Measurements from ENCODE around the gene LRRC3.
"Not testable (repeated sequence)": the region's sequence is repeated elsewhere in the genome, so short reads cannot be mapped to it uniquely, and the experiment has no call there.

LRRC3 gene

DNA sequence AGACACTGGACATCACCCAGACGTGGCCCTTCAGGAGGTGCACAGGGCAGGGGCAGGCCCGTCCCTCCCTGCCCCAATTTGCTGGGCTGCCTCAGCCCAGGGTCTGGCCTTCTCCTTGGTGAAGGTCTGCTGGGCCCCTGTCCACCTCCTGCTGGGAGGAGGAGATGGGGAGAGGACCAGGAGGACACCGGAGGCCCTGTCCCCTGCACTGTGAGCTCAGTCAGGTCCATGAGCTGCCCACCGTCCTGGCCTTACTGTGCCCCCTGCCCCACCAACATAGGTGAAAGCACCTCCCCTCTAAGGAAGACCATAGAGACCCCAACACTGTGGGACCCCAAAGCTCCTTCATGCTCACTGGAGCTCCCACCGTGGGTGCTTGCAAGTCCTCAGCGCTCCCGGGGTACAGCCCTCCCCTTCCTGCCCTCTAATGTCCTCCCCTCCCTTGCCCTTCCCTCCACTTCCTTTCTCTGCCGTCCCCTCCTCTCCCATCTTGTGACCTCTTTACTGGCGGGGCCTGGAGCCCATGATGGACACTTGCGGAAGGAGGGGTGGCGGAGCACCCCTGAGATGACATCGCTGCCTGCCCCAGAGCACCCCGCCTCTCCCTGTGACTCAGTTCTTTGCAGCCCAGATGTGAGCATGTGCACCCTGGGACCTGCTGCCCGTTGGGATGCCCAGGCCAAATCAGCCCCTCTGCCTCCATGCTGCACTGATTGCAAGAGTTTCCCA, 4.6 kb downstream of the LRRC3 start:
- no peak for DNase-seq

DNA sequence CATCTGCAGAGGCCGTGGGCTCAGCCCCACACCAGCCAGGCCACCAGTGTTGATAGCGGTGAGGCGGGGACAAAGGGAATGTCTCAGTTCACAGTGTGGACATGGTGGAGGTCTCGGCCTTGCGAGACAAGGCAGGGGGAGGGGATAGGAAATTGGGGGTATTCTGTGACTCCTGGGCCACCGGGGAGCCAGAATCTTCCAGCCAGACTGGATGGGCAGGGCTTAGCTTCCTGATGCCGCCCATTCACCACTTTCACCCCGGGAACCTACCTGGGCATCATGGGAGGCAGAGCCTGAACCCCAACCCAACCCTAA, 5.1 kb downstream of the LRRC3 start:
- DNase-seq = no peak

- no peak for DNase-seq
Measured at GRCh38 chr21:44461005-44461404, 5.7 kb downstream of the LRRC3 start.

DNA sequence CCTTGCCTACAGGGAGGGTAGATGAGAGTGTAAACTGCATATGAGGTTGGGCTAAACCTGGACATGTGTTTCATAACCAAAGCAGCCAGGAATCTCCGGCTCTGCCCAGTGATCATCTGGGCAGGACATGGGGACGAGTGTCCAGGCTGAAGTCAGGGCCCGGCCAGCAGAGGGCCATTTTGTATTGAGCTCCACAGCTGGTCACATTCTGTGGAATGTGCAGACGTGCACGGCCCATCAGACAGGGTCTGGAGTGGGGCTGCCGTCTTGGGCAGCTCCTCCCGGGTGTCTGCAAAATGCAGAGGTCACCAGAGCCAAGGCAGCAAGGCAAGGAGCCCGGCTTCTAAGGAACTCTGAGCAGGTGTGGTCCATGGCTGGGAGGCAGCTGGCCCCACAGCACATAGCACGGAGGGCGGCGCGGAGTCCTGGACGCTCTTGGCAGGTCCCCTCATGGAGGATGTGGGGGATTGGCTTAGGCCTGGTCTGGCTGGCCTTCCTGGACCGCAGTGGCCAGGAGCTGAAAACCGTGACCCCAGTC, 6.2 kb downstream of the LRRC3 start:
- no peak for DNase-seq

DNA sequence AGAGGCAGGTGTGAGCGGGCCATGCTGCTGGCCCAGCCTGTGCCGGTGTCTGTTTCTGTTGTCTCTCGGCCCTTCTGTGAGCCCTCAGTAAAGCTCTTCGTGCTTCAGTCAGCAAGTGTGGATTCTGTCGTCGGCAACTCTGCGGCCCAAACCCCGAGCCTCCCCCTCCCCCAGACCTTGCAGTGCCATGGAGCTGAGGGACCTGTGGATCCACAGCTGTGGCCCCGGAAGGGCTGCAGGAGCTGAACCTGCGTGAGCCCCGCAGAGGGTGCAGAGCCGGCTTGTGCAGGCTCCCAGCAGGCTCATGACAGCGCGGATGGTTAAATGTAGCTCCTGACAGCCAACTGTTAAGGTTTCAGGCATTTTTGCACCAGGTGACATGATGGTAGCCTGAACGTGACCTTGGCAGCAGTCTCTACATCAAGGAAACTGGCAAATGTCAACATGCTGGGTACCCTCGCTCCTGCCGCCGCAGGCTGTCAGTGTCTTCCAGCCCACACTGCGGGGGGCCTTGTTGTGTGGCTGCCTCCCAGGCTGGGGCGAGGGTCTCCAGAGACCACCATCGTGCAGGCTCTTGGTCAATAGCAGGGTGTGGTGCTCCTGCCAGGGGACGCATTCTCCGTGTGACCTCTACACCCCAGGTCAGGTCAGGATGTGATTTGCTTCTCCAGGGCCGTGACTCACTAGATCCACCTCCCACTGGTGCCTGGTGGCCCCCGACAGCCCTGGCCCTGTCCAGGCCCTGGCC, 7.0 kb downstream of the LRRC3 start:
- DNase-seq = no peak

GRCh38 chr21:44462834-44463200, 7.5 kb downstream of the LRRC3 start:
- no peak for DNase-seq

DNA sequence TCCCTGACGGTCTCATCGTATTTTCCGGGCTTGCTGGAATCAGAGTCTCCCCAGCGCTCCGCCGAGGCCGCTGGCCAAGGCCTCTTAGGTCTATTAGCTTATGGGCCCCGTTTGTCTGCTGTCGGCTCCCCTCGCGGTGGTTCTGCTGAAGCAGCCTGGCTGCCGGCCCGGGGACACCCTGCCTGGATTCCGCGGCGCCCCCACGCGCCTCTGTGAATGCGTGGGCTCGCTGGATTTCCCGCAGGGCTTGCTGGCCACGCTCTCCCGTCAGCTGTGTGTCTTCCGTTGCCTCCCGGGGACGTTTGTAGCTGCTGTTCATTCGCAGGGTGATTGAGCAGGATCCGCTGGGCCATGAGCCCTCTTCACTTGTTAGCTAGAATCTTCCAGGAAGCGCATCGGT, 8.4 kb downstream of the LRRC3 start:
- no peak for DNase-seq

- DNase-seq = no peak
Measured at GRCh38 chr21:44464351-44464750, 9.0 kb downstream of the LRRC3 start.

DNA sequence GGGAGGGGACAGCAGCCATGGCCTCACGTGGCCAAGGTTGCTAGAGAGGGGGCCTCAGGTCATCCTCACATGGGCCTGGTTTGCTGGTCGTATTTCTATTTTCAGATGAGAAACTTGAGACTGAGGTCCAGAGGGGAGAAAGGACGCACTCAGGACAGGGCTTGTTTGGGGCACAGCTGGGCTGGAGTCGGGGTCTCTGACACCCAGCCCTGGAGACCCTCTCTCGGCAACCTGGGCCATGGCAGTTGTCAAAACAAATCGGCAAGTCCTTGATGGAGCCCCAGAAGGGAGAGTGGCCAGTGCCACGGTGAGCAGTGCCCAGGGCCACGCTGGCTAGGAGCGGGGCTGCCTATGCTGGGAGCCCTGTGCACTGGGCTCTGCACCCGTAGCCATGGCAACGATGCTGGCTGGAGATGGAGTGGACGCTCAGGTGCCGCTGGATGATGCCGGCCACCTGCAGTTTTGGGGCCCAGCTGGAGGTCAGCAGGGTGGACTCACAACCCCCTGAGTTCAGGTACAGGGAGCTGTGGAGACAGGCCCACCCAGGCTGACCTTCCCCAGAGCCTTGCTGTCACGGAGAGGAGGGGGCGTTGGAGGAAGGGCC, 11.1 kb downstream of the LRRC3 start:
- DNase-seq = no peak

DNA sequence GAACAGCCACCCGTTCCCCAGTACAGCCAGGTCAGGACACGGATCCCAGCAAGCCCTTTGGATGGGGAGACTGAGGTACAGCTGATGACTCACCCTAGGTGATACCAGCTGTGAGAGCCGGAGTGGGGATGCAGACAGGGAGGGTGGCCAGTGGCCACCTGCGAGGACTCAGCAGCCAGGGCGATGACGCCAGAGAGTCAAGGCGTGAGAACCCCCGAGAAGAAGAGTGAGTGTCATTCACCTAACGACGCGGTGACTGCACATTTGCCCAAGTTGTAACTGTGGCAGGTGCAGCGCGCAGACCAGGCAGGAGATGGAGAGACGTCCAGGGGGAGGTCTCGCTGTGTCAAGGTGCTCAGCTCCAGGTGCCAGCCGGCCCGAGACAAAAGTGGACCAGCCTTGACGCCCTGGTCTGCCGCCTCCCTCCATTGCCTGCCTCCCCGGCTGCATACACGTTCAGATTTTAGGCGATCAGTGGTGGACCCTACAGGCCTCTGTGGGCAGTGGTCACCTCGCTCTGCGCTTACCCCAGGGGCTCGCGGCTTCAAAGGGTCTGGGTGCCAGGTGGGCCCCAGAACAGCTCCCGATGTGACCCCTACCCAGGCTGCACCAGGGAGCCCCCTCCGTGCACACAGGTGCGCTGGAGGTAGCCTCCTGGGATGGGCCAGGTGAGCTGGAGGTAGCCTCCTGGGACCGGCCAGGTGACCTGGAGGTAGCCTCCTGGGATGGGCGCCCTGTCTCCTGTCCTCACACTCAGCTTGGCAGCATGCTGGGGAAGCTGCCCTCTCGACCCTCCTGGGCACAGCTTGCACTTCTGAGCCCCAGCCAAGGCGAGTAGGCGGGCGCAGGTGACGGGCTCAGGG, 11.9 kb downstream of the LRRC3 start:
- no peak for DNase-seq

DNA sequence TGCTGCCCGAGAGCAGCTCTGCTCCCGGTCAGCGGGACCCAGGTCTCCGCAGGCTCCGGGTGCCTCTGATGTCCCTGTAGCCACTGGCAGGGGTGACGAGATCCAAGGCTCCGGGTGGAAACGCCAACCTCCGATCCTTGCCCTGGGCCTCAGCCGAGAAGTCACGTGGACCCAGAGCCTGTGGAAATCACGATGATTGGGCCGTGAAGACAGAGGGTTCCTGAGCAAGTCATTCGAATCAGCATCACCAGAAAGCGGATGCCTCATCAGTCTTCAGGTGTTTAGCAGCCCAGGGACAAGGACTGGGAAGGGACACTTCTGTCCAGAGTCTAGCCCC, 12.5 kb downstream of the LRRC3 start:
- no peak for DNase-seq

DNA sequence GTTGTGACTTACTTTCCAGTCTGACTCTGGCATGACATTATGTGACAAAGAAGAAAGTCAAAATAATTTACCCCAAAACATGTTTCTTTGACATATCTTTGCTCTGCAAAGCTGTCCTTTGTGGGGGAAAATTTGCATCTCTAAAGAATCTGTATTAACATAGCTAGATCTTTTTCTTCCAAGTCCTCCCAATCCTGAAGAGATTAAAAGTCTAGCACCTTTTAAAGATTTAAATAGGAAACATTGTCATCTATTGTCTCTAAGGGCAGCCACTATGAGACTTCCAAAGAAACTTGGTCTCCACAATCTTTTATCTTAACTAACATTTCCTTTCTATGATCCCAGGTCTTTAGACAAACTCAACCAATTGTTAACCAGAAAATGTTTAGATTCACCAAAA, 16.0 kb downstream of the LRRC3 start:
- DNase-seq = no peak

DNA sequence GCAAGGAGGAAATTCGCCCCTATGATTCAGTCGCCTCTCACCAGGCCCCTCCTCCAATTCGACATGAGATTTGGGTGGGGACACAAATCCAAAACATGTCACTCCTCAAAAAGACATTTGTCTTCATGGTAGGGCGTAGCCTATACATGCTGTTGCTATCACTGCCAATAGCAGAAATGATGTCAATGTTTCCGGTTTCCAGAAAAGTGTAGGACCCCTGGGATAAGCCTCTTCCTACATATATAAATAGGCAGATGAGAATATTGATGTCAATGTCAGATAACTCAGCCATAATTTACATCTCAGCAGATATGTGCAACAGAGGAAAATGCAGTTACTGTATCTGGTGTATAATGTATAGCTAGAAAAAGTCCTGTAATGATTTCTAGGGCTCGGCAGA, 16.7 kb downstream of the LRRC3 start:
- no peak for DNase-seq

DNA sequence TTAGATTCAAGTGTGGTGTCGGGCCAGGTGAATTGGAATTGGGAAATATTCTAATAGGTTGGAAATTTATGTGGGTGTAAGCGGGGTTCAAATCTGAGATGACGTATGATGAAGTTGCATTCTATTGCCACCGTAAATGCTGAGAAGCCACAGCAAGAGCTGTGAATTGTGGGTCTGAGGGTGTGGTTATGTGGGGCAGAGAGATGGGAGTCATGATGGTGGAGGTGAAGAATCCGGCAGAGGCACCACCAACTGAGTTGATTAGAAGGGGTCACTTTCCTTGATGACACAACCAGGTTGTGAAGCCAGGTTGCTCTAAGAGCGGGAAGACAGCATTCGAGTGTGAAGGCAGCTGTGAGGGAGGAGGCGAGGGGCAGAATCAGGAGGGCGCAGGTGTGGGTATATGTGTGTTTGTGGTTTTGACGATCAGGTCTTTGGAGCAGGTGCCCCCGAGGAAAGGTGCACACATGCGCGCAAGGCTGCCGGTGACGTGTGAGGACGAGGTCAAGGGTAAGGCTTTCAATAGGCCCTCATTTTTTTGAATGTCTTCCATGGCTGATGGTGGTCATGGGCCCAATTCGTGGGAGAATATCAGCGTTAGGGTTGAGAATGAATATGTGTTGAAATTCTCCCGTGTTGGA, 18.7 kb downstream of the LRRC3 start:
- no peak for DNase-seq

- DNase-seq = no peak
Measured at GRCh38 chr21:44475266-44475845, 20.0 kb downstream of the LRRC3 start.

DNA sequence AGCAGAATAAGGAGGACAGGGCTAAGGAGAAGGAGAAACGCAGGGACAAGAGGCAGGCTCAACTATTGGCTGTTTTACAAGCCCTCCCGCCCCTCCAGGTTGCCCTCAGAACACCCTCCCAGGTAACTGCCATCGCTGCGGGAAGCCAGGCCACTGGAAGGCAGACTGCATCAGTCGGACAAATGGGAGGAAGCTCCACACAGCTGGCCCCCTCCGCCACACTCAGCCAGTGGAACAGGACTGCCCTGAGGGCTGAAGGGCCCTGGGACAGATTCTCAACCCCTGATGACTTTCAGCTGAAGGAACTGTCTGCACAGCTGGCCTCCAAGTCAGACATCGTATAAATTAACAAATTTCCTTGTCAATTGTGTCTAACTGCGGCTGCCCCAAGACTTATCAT, 21.8 kb downstream of the LRRC3 start:
- no peak for DNase-seq

DNA sequence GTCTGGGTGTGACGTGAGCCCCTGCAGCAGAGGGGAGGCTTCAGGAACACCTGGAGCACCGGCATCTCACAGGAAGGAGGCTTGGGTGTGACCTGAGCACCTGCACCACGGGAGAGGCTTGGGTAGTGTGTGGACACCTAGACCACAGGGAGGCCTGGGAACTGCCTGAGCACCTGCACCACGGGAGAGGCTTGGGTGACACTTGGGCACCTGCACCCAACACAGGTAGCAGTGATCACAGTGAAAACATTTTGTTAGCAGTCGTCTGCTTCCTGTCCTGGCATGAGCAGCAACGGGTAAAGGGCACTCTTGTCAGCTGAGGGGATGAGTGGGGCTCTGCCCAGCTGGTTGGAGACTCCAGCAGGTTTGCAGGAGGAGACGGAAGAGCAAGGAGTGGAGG, 22.4 kb downstream of the LRRC3 start:
- DNase-seq = no peak

GRCh38 chr21:44478124-44478800, 23.0 kb downstream of the LRRC3 start:
- DNase-seq = no peak

DNA sequence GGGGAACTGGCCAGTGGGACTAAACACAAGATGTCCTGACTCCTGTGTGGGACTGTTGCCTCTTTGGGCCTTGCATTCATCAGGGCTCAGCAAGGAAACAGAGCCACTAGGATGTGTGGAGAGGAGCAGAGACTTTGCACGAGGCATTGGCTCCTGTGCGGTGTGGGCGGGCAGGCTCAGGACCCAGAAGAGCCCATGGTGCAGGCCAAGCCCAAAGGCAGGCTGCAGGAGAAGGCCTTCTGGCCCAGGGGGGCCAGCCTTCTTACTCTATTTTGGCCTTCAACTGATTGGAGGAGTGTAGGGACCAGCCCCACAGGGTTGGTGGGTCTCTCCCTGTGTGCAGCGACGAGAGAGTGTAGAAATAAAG, 23.5 kb downstream of the LRRC3 start:
- DNase-seq = no peak

GRCh38 chr21:44479556-44480199, 24.4 kb downstream of the LRRC3 start:
- not testable (repeated sequence) for DNase-seq

Measured in NCI-H2029 treated with DMSO at 0.1 percent for 48 hours (cell line).